ENCODE data around the gene ANKRD23.

DNA sequence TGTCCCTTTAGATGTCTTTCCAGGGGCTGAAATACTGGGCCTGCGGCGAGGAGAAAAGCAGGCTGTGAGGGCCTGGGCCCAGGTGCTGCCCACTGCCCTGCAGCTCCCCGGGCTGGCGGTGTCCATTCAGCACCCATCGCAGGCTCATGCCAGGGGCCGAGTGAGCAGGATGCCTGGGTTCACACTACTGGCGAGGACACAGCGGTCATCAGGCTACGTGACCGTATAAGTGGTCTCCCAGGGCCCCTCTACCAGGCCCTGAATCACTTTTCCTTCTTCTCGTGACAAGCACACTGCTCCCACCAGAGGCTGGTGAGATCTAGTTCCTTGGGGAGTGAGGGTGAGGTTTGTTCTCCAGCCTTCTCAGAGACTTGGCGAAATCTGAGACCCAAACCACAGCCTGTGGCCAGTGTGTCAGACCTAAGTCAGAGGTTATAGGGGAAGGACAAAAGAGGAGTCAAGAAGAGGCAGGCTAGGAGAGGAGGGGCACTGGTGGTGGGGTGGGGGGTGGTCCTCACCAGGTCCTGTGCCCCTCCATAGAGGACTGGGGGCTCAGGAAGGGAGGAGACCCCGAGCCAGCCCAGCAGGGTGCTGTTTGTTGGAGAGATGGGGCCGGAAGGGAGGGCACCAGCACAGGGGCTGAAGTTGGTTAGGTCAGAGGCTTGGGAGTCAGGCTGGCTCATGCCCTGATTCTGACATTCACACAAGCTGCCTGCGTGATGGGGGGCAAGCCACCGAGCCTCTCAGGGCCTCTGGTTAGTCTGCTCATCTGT is 32.6 kb upstream of the ANKRD23 start:
- TF ChIP-seq POLR2A (IDR thresholded peaks at IDR 0.05) = no peak
- TF ChIP-seq, protein P1, sequence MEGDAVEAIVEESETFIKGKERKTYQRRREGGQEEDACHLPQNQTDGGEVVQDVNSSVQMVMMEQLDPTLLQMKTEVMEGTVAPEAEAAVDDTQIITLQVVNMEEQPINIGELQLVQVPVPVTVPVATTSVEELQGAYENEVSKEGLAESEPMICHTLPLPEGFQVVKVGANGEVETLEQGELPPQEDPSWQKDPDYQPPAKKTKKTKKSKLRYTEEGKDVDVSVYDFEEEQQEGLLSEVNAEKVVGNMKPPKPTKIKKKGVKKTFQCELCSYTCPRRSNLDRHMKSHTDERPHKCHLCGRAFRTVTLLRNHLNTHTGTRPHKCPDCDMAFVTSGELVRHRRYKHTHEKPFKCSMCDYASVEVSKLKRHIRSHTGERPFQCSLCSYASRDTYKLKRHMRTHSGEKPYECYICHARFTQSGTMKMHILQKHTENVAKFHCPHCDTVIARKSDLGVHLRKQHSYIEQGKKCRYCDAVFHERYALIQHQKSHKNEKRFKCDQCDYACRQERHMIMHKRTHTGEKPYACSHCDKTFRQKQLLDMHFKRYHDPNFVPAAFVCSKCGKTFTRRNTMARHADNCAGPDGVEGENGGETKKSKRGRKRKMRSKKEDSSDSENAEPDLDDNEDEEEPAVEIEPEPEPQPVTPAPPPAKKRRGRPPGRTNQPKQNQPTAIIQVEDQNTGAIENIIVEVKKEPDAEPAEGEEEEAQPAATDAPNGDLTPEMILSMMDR (IDR thresholded peaks at IDR 0.05) = no peak
